HuH-7.5 (cell line): Measurements from ENCODE around the gene VPS72.

Experiments used
- DNase-seq: peaks from one replicate; pipeline ENCODE4 v3.0.0; 2011; ENCODE audit warnings: low spot score

VPS72 gene

DNA sequence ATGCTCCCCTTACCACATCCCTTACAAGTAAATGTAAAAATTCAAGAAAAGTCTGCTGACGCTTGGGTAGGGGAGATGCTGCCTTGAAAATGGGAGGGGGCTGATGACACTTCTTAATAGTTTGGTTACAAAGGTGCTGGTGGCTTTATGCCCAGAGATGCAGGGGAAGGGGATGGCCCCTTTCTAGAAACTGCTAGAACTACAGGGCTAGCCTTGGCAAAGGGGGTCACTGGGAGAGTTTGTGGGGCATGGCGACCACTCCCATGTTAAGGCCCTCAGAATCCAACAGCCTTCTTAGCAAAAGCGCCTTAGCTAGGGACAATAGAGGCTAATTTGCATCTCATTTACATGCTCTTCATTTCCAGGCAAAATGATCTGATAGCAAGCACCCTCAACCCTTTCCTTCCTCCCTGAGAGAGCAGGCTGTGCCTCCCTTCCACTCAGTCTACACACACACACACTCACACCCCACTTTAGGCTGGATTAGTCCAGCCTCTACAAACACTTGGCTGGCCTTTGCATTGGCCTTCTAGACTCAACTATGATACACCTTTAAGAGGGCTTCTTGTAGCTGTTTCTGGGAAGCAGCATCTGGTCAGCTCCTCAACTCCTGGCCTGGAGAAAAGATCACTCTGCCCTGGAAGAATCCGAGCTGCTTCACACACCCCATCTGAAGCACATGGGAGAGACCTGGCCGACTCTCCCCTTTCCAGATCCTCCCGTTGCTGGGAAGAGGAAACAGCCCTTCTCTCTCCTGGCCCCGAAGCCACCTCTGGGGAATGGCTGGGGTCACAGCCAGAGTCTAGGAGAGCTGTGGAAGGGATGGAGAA lies 45.3 kb downstream of the VPS72 start:
- no peak for DNase-seq

DNA sequence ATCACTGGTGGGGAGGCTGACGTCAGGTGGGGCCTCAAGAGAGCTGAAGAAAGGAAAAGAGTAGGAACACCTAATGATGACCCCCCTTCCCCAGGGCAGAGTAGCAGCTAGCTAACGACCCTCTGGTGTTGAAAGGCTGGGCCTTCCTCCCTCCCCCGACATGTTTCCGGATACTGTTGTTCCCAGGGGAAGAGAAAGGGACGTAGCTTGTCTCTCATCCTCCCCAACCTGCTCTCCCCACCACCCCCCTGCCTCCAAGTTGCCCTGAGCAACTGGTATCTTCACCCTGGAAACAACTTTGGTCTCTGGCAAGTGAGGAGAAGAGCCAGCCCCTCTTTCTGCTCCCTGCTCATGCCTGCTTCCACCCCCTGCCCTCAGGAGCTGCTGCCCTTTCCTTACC lies 46.0 kb downstream of the VPS72 start:
- DNase-seq: no peak

DNA sequence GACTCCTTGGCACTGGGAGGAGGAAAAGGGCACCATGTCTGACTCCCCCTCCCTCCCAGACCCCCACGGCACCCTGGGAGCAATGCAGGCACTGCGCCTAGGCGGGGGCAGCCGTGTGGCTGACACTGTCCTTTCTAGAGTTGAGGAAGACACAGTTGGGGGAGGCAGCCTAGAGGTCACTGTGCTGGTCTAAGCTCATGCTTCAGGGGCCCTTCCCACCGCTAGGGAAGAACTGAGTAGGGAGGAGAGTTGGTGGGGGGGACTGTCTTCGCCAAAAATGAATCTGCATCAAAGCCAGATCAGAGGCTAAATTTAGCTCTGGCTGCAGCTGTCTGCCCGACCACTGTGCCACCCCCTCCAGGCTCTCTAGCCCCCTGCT lies 47.0 kb downstream of the VPS72 start:
- DNase-seq: no peak

DNA sequence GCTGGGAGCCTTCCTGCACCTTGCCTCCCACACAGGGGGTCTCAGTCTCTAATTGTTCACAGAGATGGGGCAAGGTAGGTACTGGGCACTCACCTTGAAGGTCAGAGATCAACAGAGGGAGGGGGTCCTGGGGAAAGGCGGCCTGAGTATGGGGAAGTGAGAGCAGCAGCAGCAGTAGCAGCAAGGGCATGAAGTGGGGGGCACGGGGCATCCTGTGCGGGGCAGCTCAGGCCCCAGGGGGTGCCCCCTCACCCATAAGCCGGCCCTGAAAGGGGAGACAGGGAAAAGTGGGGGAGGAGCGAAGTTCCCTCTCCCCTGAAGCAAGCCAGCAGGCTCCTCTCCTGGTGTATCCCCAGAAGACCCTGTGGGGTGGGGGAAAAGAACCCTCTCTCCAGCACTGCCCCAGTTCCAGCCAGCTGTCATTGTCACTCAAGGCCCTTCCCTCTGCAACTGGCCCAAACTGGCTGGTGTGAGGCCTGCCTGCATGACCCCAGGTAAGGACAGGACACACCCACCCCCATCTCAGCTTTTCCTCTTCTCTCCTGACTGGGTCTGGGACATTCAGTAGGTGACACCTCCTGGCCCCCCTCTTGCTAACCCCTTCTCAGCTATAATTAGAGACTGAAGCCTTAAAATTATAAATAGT lies 47.5 kb downstream of the VPS72 start:
- no peak for DNase-seq

DNA sequence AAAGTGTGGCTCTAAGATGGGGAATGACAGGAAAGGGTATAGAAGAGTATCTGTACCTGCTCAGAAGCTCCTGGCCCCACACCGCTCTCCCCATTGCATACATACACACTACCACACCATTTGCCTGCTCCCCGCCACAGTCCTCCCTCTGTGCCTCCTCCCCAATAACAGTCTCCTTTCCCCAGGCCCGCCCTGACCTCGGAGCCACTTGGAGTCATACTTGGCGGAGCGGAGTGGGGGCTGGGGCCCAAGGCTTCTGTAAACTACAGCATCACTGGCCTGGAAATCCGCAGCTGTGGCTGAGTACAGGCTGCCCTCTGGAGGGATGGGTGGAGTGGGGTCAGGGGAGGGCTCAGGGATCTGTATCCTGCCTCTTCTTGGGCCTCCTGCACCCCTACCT lies 52.2 kb downstream of the VPS72 start:
- DNase-seq: no peak

DNA sequence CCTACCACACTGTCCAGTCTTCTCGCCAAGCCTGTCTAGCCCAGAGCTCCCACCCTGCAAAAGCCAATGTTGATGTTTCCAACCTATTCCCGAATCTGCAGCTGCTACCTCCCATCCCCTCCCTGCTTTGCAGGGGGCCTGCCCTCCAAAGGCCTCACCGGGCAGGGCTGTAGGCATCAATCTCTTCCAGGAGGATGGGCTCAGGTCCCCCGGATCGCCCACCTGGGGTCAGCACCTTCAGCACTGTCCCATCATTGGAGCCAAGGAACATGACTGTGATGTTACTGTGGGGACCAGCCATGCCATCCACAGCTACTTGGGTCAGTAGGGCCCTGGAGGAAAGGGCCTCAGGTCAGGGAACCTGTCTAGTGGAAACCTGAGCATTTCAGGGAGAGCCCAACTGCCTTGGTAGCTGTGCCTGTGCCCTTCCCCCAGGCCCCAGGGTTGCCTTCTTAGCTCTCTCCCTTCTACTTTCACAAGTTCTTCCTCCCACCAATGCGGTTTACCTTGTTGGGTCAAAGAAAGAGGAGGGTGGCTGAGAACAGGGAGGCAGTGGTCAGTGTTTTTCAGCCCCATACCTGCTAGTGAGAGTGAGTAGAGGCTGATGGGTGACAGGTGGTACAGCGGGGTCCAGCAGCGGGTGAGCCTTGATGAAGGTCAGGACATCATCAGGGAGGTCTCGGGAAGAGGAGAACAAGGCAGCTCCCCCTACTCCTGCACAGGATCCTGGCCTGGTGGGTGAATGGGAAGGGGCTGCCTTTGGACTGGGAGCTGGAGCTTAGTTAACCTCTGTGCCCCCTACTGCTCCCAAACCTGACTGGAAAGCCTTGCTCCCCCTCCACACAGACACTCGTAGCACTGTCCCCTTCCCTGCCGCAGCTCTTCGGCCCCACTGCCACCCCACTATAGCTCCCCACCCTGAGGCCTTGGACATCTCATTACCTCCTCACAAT lies 54.3 kb downstream of the VPS72 start:
- peak; percentile 42 for DNase-seq

DNA sequence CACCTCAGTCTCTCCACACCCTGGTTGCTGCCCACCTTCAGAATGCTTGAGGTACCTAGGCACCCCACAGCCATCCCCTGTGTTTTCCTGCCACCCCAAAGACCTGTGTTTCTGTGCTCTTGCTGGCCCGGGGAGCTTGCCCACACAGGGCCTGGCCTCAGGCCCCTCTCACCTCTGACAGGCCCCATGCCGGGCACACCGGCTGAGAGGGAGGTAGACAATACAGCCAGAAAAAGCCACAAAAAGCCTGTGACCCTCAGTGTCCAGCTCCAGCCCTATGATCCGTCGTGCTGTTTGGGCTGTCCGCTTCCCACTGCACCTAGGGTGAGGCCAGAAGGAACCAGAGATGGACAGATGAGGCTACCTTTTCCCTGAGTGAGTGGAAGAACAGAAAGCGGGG lies 55.0 kb downstream of the VPS72 start:
- no peak for DNase-seq

DNA sequence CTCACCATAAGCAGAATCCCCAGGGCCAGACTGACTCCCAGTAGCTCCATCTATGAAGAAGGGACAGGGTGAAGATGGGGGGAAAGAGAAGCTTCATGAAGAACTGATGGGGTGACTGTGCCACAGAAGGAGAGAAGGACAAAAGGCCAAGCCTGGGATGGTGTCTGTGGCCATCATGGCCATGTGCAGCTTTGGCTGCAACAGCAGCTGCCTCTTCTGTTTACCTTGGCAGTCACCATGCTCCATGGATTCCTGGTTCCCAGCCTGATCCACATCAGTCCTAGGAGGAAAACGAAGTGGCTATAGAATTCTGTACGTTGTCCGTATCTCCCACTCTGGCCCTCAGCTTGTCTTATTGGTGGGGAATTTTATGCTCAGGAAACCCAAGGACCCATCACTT lies 55.6 kb downstream of the VPS72 start:
- peak; percentile 6 for DNase-seq

DNA sequence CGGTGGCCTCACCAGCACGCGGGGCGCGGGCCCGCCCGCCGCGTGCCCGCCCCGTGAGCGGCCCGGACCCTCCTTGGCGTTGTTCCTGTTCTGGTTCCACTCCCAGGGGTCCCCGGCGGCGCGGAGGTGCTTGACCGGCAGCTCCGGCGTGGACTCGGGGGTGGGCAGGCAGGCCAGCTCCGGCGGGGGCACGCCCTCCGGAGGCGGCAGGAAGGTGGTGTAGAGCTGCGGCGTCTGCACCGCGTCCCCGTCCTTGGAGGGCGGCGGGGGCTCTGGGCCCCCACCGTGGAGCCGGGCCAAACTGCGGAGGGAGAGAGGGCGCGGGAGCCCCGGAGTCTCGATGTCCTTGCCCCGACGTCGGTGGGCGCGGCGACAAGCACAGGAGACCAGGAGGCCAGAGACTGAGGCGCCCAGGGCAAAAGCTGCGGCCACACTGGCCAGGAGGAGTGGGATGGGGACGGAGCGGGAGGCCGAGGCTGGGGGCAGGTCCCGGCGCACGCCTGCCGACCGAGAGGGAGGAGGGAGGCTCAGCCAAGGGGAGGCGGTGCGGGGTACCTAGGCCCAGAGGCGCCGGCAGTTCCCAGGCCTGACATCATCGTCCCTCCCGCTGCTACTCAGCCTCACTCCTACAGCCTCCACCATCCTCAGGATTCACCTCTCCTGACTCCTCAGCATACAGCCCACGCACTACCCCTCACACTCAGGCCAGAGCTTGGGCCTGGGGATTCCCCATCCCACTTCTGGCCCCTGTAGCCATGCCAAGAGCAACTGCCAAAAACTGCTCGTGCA lies 56.8 kb downstream of the VPS72 start:
- peak; percentile 7 for DNase-seq

DNA sequence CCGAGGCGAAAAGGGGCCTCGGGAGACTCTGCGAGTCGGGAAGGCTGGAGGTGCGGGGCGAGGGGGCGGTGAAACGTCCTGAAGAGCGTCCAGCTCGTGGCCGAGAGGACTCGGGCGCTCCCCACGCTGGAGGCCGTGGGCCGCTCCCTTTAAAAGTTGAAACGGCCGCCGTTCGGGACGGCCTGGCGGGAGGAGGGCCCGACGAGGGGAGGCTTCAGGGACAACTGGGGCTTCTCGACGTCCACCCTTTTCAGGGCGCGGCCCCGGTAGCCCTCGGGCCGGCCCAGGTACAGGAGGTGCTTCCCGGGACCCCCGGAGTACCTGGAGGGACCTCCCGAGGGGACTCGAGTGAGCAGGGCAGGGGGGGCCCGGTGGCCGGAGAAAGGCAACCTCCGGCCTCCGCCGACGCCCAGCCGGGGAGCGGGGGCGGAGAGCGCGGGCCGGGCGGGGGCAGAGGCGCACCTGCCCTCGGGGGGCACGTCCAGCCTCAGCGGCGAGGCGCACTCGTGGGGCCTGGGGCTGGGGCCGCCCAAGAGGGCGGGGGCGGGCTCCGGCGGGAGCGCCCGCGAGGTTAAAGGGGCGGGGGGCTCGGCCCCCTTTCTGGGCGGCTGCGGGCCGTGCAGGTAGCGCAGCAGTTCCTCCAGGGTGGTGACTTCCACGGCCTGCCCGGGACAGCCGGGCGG lies 57.5 kb downstream of the VPS72 start:
- peak; percentile 4 for DNase-seq

DNA sequence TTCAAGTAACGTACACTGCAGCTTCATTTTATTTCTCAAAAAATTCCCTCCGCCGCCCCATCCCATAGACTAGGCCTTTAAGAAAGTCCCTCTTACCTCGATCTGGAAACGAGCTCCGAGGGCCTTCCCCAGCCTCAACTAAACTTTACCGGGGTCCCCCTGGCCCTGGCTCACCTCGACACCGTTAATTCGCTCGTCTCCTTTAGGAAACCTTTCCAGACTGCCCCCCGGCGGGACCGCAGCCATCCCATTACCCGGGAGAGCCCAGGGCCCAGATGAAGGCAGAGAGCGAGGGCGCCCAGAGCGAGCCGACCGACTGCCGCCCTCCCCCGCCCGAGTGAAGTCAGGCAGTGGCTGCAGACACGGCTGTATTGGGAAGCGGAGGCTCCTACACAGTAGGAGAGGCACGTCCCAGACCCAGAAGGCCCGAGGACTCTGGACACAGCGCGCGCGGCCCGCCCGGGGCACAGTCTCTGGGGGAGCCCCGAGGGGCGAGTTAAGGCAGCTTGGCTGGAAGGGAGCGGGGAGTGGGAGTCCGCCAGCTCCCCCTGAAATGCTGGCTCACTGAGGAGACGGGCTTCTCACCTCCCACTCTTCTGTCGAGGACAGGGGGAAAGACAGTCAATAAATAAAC lies 58.2 kb downstream of the VPS72 start:
- peak; percentile 3 for DNase-seq

DNA sequence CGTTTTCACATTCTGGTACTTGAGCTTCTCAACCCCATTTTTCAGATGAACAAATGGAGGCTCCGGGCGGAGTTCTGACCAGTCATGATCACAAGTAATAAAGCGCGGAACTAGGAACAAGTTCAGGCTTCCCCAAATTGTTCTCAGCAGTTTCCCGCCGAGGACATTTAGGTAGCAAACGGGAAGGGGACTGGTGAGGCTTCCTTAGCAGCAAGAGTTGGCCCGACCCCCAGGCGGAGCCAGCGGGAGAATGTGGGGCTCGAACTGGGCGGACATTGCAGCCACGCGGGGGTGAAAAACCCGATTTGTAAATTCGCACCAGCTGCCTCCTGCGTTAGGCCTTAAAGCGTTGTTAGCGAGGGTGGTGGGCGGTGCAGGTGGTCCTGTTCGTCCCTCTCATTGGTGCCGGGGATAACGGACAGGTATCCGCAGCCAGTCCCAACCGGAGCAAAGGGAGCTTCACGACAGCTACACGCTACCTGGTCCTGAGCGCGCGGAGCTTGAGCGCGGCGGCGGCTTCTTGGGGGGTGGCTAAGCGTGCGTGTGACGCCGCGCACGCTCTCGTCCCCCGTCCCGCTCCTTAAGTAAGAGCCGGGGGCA lies 58.9 kb downstream of the VPS72 start:
- peak; percentile 10 for DNase-seq

DNA sequence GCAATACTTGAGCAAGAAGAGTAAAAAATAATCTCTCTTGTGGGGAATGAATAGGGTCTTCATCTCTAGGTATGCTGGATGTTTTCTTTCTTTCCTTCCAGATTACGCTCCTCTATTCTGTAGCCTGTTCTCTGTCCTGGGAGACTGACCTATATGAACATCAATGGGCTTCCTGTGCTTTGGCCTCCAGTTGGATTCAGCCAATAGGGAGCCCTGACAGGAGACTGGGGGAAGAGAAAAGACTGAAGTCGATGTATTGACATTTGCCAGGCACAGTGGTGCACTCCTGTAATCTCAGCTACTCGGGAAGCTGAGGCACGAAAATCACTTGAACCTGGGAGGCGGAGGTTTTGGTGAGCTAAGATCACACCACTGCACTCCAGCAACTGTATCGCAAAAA lies 61.2 kb downstream of the VPS72 start:
- DNase-seq: peak; percentile 10
